Epithelial cell of proximal tubule (primary cell): ENCODE results near the gene IDH3A. TPM values are rescaled to one million over a fixed set of nuclear protein-coding genes. Genes with fewer than 3 reads are reported as not detected.

Source experiments
- DNase-seq: peaks from one replicate; pipeline ENCODE4 v3.0.0-alpha.2; 2011; ENCODE audit warnings: low read depth
- H3K4me3 ChIP-seq: 2 replicates; pipeline ENCODE4 v1.5.1; 2011; ENCODE audit warnings: low read depth, mild to moderate bottlenecking, low read length
- CTCF ChIP-seq: conservative IDR thresholded peaks from 2 replicates; pipeline ENCODE4 v1.5.1; 2012; ENCODE audit warnings: low read depth, mild to moderate bottlenecking, low read length
- total RNA-seq: library from RNA; depleted of rRNA; stranded (reverse); fragments of >200 nt; gene quantifications from 2 replicates; pipeline ENCODE4 v1.2.3, GENCODE V29; 2015

The IDH3A gene
- total RNA-seq, 1 donor from 2014 or later: 57.5 TPM

GRCh38 chr15:78177447-78177873 lies 28.3 kb downstream of the IDH3A start:
- no peak overlapping the region for H3K4me3 ChIP-seq
- TF ChIP-seq CTCF: peak; percentile 88
- no peak for DNase-seq

GRCh38 chr15:78178064-78178463 lies 28.9 kb downstream of the IDH3A start:
- TF ChIP-seq CTCF: no peak
- DNase-seq: no peak
- no peak overlapping the region for H3K4me3 ChIP-seq

GRCh38 chr15:78179286-78179840 lies 30.2 kb downstream of the IDH3A start:
- TF ChIP-seq CTCF: no peak
- no peak overlapping the region for H3K4me3 ChIP-seq
- no peak for DNase-seq

GRCh38 chr15:78179906-78180305 lies 30.7 kb downstream of the IDH3A start:
- no peak overlapping the region for H3K4me3 ChIP-seq
- TF ChIP-seq CTCF: no peak
- no peak for DNase-seq

GRCh38 chr15:78182336-78182700 lies 33.2 kb downstream of the IDH3A start:
- no peak overlapping the region for H3K4me3 ChIP-seq
- TF ChIP-seq CTCF: no peak
- no peak for DNase-seq

- TF ChIP-seq CTCF: no peak
- no peak for DNase-seq
- H3K4me3 ChIP-seq: no peak overlapping the region
These were observed 33.7 kb downstream of the IDH3A start for GRCh38 chr15:78182821-78183220.

GRCh38 chr15:78192826-78193594 lies 43.8 kb downstream of the IDH3A start:
- TF ChIP-seq CTCF: no peak
- no peak for DNase-seq
- H3K4me3 ChIP-seq: no peak overlapping the region
